Measurements from ENCODE around the gene CACNA1C.

GRCh38 chr12:2679816-2680675, 627.3 kb downstream of the CACNA1C start:
- TF ChIP-seq CTCF (IDR thresholded peaks at IDR 0.05 in 2 of 3, conservative IDR thresholded peaks at IDR 0.05 in 1 of 3; ENCODE audit: control insufficient read depth in 2 of 3, extremely low read depth in 1 of 3, insufficient read depth in 1 of 3, low read depth in 3 of 3, low read length in 3 of 3) (no peak), ZZZ3 (IDR thresholded peaks at IDR 0.05; ENCODE audit: control insufficient read depth, insufficient read length, low read depth) (no peak), EP300 (IDR thresholded peaks at IDR 0.05; ENCODE audit: borderline replicate concordance in 1 of 2, control insufficient read depth in 1 of 2, low read depth in 2 of 2, low read length in 2 of 2) (no peak), SIN3A (IDR thresholded peaks at IDR 0.05; ENCODE audit: low read depth, low read length) (no peak), RCOR1 (conservative IDR thresholded peaks at IDR 0.05; ENCODE audit: low read depth, low read length) (no peak)

Data from GM12878 (cell line).